ENCODE data around the gene PIWIL4. TPM values are rescaled to one million over a fixed set of nuclear protein-coding genes. Genes with fewer than 3 reads are reported as not detected.

The PIWIL4 gene
- total and polyA plus RNA-seq, 2 of the 8 experiments (the other 6 are each of a cell fraction or from before 2014, with no cell fraction given), result 0.51 to 0.52 TPM

DNA sequence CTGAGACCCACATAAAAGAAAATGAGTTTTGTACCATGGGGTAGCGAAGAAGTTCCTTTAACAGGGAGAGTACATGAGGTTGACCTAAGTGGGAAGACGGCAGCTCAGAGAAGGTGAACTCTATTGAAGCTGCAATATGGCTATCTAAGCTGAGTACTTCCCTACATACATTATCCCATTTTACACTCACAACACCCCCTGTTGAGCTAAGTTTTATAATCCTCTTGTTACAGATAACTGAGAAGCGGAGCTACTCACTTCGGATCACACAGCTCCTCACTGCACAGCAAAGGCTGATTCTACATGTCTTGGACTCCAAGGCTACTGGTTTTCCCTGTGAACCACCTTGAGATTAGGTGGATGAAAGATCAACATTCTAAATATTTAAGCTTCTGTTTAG is 8.2 kb upstream of the PIWIL4 start (continued):
- no peak for TF ChIP-seq GTF2F1 (IDR thresholded peaks at IDR 0.05; ENCODE audit: borderline replicate concordance, low read depth, low read length)
- TF ChIP-seq TAF1 (IDR thresholded peaks at IDR 0.05; ENCODE audit: low read depth, low read length), result no peak
- no peak for TF ChIP-seq JUN (IDR thresholded peaks at IDR 0.05; ENCODE audit: low read depth, low read length)
- TF ChIP-seq POLR2A (IDR thresholded peaks at IDR 0.05; ENCODE audit: control extremely low read depth in 1 of 2, low read depth in 2 of 2, low read length in 2 of 2), result no peak
- TF ChIP-seq EGR1 (IDR thresholded peaks at IDR 0.05; ENCODE audit: borderline replicate concordance, low read depth, low read length), result no peak
